BLaER1 (cell line): ENCODE results near the gene SOX8.

Source experiments
- H3K27ac ChIP-seq: shearing (Covaris generic); formaldehyde crosslinking; 2 replicates; pipeline ENCODE4 v1.8.1; 2022
- H3K27me3 ChIP-seq: shearing (Covaris generic); formaldehyde crosslinking; 2 replicates; pipeline ENCODE4 v1.8.1; 2022
- H3K36me3 ChIP-seq: shearing (Covaris generic); formaldehyde crosslinking; 2 replicates; pipeline ENCODE4 v1.8.1; 2022
- H3K4me1 ChIP-seq: shearing (Covaris generic); formaldehyde crosslinking; 2 replicates; pipeline ENCODE4 v1.8.1; 2022
- H3K4me2 ChIP-seq: shearing (Covaris generic); formaldehyde crosslinking; 2 replicates; pipeline ENCODE4 v1.8.1; 2022
- H3K4me3 ChIP-seq: shearing (Covaris generic); formaldehyde crosslinking; 2 replicates; pipeline ENCODE4 v1.8.1; 2022
- H3K9ac ChIP-seq: shearing (Covaris generic); formaldehyde crosslinking; 2 replicates; pipeline ENCODE4 v1.8.1; 2022
- H3K9me3 ChIP-seq: shearing (Covaris generic); formaldehyde crosslinking; 2 replicates; pipeline ENCODE4 v1.8.1; 2022
- H4K20me1 ChIP-seq: shearing (Covaris generic); formaldehyde crosslinking; 2 replicates; pipeline ENCODE4 v1.8.1; 2022
- Cebpa-rat ChIP-seq: shearing (Covaris generic); IDR thresholded peaks from 2 replicates; pipeline ENCODE4 v1.8.1; 2022

The SOX8 gene

GRCh38 chr16:976389-976931, 5.1 kb upstream of the SOX8 start:
- Histone ChIP-seq H3K4me1 (peaks cover 58% of the 10 kb centered on the region), H3K9ac (no peak overlapping the region), H3K4me3 (no peak overlapping the region), H3K36me3 (no peaks in the 10 kb centered on the region), H4K20me1 (peaks cover 37% of the 10 kb centered on the region), H3K4me2 (peak overlapping the region; percentile 44), H3K27ac (no peak overlapping the region), H3K9me3 (no peaks in the 10 kb centered on the region), H3K27me3 (peaks cover 86% of the 10 kb centered on the region)
- no peak for TF ChIP-seq Cebpa-rat

DNA sequence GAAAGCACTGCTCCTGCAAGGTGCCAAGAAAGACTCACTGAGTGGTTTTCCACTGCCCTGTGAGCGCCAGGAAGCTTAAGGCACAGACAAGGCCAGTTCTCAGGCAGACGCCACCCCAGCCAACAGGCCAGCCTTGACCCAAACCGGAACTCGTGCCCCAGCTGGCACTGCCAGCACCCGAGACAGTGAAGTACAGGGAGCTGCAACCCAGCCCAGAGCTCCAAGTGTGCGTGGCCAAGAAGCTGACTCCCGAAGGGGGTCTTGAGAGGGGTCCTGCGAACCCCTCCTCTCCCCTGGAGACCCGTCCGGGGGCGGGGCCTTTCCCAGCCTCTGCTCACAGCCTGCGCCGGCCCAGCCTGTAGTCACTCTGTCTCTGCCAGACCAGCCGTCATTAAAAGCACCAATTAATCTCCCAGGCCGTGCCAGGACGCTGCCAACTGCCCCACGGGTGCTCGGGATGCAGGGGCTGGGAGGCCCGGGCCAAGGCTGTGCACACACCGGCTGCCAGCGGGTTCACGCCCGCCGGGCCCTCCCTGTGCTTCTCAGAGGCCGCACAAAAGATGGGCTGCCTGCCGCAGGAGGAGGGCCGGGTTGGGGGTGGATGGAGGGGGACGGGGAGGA, 4.4 kb upstream of the SOX8 start:
- TF ChIP-seq Cebpa-rat = no peak
- no peak overlapping the region for H3K27ac ChIP-seq
- no peaks in the 10 kb centered on the region for H3K36me3 ChIP-seq
- H4K20me1 ChIP-seq = peaks cover 43% of the 10 kb centered on the region
- H3K9me3 ChIP-seq = no peaks in the 10 kb centered on the region
- no peak overlapping the region for H3K9ac ChIP-seq
- peaks cover 62% of the 10 kb centered on the region for H3K4me1 ChIP-seq
- peaks cover 90% of the 10 kb centered on the region for H3K27me3 ChIP-seq
- H3K4me2 ChIP-seq = peak overlapping the region; percentile 44; the same call in 1 of the 2 replicates
- no peak overlapping the region for H3K4me3 ChIP-seq

DNA sequence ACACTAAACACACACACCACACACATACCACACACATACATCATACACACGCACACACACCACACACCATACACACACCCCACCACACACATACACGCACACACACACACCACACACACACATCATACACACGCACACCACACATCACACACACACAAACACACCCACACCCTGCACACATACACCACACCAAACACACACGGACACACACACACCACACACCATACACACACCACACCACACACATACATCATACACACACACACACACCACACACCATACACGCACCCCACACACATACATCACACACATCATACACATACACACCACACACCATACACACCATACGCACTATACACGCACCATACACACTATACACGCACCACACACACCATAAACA, 3.7 kb upstream of the SOX8 start:
- no peaks in the 10 kb centered on the region for H3K36me3 ChIP-seq
- no peak overlapping the region for H3K4me3 ChIP-seq
- H3K9me3 ChIP-seq = no peaks in the 10 kb centered on the region
- no peak for TF ChIP-seq Cebpa-rat
- H3K4me1 ChIP-seq = peaks cover 64% of the 10 kb centered on the region
- peaks cover 91% of the 10 kb centered on the region for H3K27me3 ChIP-seq
- H3K4me2 ChIP-seq = no peak overlapping the region
- peaks cover 50% of the 10 kb centered on the region for H4K20me1 ChIP-seq
- H3K9ac ChIP-seq = no peak overlapping the region
- no peak overlapping the region for H3K27ac ChIP-seq

GRCh38 chr16:978403-978802, 3.2 kb upstream of the SOX8 start:
- no peak overlapping the region for H3K4me3 ChIP-seq
- H3K9me3 ChIP-seq = no peaks in the 10 kb centered on the region
- peaks cover 55% of the 10 kb centered on the region for H4K20me1 ChIP-seq
- H3K27ac ChIP-seq = no peak overlapping the region
- H3K9ac ChIP-seq = no peak overlapping the region
- peaks cover 64% of the 10 kb centered on the region for H3K4me1 ChIP-seq
- peak overlapping the region; percentile 37 for H3K4me2 ChIP-seq
- H3K27me3 ChIP-seq = peaks cover 96% of the 10 kb centered on the region
- no peaks in the 10 kb centered on the region for H3K36me3 ChIP-seq
- TF ChIP-seq Cebpa-rat = no peak

DNA sequence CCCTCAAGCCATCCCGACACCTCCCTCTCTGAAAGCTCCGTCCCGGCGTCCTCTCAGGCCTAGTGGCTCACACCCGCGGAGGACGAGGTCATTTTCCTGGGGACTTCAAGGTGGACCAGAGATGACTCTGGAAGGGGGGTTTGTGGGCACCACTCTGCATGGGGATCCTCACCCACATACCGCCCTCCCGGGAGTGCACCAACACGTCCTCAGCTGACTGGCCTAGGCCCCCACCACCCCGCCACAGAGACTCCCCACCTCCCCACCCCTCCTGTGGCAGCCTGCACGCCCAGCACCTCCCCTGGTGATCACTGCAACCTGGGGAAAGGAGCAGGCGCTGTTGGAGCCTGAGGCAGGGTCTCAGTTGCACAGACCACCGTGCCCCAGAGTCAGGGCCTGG, 2.4 kb upstream of the SOX8 start:
- H3K36me3 ChIP-seq = no peaks in the 10 kb centered on the region
- no peak for TF ChIP-seq Cebpa-rat
- peaks cover 63% of the 10 kb centered on the region for H4K20me1 ChIP-seq
- H3K4me1 ChIP-seq = peaks cover 60% of the 10 kb centered on the region
- no peak overlapping the region for H3K9ac ChIP-seq
- peak overlapping the region; percentile 97 for H3K4me2 ChIP-seq
- no peak overlapping the region for H3K4me3 ChIP-seq
- H3K9me3 ChIP-seq = no peaks in the 10 kb centered on the region
- peaks cover 97% of the 10 kb centered on the region for H3K27me3 ChIP-seq
- no peak overlapping the region for H3K27ac ChIP-seq

GRCh38 chr16:979859-980594, 1.5 kb upstream of the SOX8 start:
- Histone ChIP-seq H3K9ac (0 out of 2 replicates have a peak overlapping the region, but pooled peaks have one; percentile 7), H3K4me3 (peak overlapping the region; percentile 66), H4K20me1 (peaks cover 66% of the 10 kb centered on the region), H3K9me3 (no peaks in the 10 kb centered on the region), H3K4me1 (peaks cover 52% of the 10 kb centered on the region), H3K4me2 (peak overlapping the region; percentile 97), H3K36me3 (no peaks in the 10 kb centered on the region), H3K27ac (no peak overlapping the region), H3K27me3 (peaks cover 97% of the 10 kb centered on the region)
- TF ChIP-seq Cebpa-rat = no peak

DNA sequence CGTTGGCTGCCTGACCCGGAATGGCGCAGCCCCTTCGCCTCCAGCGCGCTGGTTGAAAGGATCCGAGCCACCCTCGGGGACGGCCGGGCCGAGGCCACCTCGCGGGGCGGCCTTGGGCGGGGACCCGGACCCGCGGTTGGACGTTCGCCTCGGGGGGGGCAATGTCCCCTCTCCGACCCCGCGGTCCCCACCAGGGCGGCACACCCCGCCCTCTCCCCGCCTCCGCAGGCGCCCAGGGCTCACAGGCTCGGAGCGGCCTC, 1.0 kb upstream of the SOX8 start:
- Histone ChIP-seq H3K4me1 (peaks cover 51% of the 10 kb centered on the region), H3K9me3 (no peaks in the 10 kb centered on the region), H3K27me3 (peaks cover 97% of the 10 kb centered on the region), H3K9ac (0 out of 2 replicates have a peak overlapping the region, but pooled peaks have one; percentile 7), H3K4me2 (peak overlapping the region; percentile 97), H3K36me3 (no peaks in the 10 kb centered on the region), H4K20me1 (peaks cover 71% of the 10 kb centered on the region), H3K27ac (no peak overlapping the region), H3K4me3 (peak overlapping the region; percentile 66)
- no peak for TF ChIP-seq Cebpa-rat

- H4K20me1 ChIP-seq = peaks cover 67% of the 10 kb centered on the region
- H3K4me2 ChIP-seq = peak overlapping the region; percentile 97
- H3K9me3 ChIP-seq = no peaks in the 10 kb centered on the region
- peaks cover 98% of the 10 kb centered on the region for H3K27me3 ChIP-seq
- no peak for TF ChIP-seq Cebpa-rat
- H3K9ac ChIP-seq = no peak overlapping the region
- peak overlapping the region; percentile 66 for H3K4me3 ChIP-seq
- no peaks in the 10 kb centered on the region for H3K36me3 ChIP-seq
- no peak overlapping the region for H3K27ac ChIP-seq
- peaks cover 48% of the 10 kb centered on the region for H3K4me1 ChIP-seq
Observed at GRCh38 chr16:982145-983043, 824 bp downstream of the SOX8 start.

DNA sequence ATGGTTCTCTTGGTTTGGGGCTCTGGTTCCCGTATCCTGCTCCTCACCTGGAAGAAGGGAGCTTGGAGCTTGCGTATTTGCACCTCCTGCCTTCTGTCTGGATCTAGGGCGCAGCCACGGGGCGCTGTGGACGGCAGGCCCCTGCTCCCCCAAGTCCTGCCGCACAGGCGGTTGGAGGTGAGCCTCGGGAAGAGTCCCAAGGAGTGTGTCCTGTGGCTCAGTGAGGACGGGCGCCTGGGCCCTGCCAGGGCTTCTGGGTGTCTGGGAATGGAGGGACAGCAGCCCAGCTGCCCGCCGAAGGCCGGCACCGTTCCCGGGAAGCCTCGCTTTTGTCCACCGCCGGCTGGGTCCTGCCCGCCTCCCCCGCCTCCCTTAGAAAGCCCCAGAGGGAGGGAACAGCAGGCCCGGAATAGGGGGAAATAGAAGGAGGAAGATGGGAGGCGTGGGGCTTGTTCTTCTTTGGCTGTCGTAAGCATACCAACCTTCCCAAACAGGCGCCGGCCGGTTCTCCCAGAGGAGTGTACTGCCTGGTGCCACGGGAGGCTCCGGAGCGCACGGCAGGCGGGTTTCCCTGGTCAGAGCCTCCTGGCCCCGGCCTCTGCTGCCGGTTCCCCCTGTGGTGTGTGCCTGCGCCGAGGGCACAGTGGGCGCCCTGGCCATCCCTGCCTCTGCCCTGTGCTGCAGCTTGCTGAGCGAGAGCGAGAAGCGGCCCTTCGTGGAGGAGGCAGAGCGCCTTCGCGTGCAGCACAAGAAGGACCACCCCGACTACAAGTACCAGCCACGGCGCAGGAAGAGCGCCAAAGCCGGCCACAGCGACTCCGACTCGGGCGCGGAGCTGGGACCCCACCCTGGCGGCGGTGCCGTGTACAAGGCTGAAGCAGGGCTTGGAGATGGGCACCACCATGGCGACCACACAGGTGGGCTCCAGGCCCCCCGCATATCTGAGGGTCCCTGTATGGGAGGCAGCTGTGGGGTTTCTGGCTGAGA, 1.8 kb downstream of the SOX8 start:
- H3K4me2 ChIP-seq = no peak overlapping the region
- TF ChIP-seq Cebpa-rat = no peak
- H3K4me3 ChIP-seq = no peak overlapping the region
- no peak overlapping the region for H3K27ac ChIP-seq
- peaks cover 67% of the 10 kb centered on the region for H4K20me1 ChIP-seq
- H3K9ac ChIP-seq = no peak overlapping the region
- no peaks in the 10 kb centered on the region for H3K36me3 ChIP-seq
- peaks cover 100% of the 10 kb centered on the region for H3K27me3 ChIP-seq
- no peaks in the 10 kb centered on the region for H3K9me3 ChIP-seq
- H3K4me1 ChIP-seq = peaks cover 46% of the 10 kb centered on the region
